COLO829 (cell line): Measurements from ENCODE around the gene TRAPPC1.

Experiments used
- DNase-seq: peaks from one replicate; pipeline ENCODE4 v3.0.0; 2012; ENCODE audit warnings: low spot score

Gene TRAPPC1

DNA sequence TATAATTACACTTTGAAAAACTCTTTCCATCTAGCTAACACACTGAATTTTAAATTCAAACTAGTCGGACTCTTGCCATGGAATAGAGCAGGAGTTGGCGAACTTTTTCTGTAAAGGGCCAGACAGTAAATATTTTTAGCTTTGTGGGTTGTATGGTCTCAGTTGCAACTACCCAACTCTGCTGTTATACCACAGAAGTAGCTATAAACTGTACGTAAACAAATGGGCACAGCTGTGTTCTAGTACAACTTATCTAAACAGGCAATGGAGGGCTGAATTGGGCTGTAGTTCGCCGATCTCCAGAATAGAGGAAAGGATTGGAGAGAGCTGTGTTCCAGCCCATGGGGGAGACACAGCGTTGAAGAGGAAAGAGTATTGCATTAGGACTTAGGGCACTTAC, 9.0 kb upstream of the TRAPPC1 start:
- no peak for DNase-seq

DNA sequence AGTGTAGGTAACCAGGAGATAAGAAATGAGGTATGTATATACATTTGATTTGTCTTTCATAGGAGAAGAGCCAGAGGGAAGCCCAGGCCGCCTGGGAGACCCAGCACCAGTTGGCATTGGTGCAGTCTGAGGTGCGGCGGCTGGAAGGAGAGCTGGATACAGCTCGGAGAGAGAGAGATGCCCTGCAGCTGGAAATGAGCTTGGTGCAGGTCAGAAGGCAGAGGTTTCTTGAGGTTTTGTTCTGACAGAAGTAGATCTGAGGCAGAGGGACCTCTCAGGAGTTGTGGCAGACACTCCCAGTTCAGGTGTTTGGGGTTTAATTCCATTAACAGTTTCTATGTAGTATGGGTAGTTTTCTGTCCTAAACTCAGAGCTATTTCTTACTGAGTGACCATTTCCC, 8.3 kb upstream of the TRAPPC1 start:
- DNase-seq, result no peak

DNA sequence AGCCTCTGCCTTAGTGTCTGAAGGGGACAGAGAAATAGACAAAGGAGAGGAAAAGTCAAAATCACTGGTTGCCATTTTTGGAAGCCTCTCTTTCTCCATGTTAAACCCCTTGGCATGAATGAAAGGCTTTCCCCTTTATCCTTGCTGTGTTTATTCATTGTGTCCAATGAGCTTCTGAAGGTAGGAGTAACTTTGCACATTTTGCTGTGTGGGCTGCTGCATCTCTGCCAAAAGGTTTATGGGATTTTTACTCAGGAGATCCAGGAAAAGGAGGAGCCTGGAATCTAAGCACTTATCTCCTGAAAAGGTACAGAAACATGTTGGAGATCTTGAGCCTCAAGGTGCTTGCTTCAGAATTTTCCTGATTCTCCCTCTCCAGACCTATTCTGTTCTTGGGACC, 4.1 kb upstream of the TRAPPC1 start:
- DNase-seq, result no peak

DNA sequence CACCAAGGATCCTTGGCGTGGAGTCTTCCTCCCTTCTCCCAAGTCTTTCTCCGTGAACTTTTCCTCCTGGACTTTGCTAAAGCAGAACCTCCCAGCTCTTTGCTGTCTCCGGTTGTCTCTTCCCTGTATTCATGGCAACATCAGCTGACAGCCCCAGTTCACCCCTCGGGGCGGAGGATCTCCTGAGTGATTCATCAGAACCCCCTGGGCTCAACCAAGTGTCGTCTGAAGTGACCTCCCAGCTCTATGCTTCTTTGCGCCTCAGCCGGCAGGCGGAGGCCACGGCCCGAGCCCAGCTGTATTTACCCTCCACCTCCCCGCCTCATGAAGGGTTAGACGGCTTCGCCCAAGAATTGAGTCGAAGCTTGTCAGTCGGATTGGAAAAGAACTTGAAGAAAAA, 1.2 kb upstream of the TRAPPC1 start:
- peak; percentile 54 for DNase-seq

DNA sequence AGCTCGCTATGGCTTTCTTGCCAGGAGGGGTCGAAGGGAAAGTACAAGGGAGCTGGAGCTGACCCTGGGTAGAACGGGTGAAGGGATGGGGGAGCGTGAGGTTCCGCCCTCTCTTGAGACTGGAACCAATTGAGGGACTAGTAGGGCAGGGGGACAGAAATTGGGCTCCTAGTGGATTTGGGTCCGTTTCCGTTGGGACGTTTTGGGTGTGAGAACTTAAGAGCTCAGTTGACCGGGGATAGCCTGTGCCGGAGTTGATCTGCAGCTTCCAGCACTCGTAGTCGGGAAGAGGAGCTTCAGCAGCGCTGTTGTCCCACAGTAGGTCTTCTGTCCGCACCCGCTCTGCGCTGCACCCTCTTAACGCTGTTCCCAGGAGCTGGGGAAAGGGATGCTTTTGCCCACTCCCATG, 741 bp upstream of the TRAPPC1 start:
- DNase-seq, result peak; percentile 32

DNA sequence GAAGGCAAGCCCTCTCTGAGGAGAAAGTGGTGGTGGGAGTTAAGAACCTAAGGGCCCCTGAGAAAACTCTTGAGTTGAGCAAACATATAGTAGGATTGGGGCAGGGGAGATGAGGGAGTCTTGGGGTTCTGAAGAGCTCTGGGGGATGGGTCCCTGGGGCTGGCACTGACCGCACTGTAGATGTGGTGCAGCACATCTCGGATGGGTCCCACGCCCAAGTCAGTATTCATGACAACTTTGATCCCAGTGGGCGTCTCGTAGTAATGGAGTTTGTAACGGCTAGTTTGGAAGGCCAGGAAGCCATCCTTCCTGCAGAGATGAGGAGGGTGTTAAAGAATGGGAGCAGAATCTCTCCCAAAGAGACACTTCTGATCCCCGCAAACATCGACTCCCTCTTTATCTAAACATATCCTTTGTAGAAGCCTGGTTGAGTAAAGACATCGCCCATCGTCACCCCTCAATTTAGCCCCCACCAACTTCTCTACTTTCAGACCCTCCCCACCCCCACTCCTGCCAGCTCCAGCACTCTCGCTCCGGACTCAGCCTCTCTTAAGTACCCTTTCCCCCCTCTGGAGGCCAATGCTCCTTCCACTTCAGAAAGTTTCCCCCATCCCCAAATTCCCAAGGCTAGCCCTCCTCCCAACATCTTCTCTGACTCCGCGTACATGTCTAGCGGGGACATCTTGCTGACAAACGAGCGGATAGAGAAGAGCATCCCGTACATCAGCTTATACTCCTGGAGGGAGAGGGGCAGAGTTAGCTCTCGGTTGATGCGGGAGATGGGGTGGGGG, 710 bp downstream of the TRAPPC1 start:
- no peak for DNase-seq

DNA sequence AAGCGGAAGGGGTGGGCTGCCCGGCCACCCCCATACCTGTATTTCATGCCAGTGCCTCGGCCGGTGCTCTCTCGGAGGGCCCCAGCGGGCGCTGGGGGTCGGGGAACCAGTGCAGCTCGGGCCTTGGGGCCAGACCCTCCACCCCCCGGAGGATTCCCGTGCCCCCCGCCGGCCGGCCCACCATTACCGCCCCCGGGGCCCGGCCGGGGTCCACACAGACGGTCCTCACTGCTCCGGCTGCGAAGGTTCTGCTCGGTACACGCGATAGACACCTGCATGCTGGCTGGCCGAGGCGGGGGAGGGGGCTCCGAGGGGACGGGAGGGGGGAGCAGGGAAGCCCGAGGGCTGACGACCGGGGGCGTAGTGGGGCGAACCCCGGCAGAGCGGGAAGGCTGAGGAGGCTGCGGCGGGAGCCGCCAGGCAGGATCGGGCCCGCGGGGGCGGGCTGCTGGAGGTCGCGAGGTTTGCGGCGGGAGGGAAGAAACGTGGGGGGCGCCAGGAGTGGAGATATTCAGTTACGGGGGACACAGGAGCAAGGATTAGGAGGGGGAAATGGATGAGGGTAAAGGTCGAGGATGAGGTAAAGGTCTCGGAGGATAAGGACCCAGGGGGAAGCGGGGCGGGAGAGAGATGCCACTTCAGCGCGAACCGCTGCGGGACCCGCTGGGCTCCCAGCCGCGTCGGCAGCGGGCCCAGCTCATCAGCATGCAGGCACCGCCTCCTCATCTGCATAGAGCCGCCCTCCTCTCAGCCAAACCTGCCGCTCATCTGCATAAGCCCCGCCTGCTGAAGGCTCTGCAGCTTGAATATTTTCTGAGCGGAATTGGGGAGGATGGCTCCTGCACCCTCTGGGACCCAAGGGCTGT, 2.4 kb downstream of the TRAPPC1 start, which contains the start of gene KCNAB3:
TSS of gene KCNAB3 (minus strand) at position 699 of the 866 bp plus-strand sequence. CDS start at position 278, 421 bp downstream.
- DNase-seq, result peak; percentile 93

DNA sequence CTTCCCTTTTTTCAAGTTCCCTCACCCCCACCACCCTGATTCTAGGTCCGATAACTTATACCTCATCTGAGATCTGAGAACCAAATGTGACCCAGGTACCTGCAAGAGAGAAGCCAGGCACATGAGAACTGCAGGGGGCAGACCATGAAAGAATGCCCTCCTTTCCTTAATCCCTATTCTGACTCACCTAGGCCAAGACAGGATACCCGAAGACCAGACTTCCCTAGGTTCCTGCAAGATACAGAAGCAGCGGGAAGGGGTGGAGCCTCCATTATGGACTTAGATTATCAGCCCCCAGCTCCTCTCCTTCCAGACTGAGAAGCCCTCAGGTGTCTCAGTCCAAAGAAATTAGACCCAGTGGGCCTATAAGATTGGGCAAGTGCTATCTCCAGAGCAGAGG, 4.2 kb downstream of the TRAPPC1 start:
- no peak for DNase-seq

DNA sequence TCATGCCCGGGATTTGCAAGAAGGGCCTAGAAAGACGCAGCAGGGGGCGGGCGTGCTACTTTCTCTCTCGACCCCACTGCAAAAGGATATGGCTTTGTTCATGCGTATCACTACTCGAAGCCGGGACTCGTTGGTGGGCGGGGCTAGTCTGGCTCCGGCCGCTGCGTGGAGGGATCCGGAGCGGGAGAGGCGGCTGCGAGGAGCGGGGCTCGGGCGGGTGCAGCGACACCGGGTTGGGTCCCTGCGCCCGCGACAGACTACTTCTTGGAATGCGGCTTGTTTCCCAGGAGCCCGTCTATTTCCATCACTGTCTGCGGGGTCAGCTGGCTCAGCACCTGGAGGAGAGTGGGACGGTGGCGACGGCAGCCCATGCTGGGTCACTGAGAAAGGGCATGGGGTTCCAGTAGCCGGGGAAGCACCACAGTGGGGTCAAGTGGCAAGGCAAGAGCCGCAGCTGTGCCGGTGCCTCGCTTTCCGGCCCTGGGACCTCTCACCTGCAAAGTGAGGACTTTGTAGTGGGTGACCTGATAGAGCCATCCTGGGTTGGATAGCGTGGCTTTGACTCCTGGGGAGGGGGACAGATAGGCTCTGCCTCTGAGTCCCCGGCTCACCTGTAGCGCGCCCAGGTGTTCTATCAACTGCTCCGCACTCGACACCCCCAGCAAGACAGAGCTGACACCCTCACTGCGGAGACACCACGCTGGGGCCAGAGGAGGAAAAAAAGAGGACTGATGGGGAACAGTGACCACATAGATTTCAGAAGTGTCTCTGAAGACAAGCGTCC, 8.7 kb downstream of the TRAPPC1 start:
- peak; percentile 73 for DNase-seq

DNA sequence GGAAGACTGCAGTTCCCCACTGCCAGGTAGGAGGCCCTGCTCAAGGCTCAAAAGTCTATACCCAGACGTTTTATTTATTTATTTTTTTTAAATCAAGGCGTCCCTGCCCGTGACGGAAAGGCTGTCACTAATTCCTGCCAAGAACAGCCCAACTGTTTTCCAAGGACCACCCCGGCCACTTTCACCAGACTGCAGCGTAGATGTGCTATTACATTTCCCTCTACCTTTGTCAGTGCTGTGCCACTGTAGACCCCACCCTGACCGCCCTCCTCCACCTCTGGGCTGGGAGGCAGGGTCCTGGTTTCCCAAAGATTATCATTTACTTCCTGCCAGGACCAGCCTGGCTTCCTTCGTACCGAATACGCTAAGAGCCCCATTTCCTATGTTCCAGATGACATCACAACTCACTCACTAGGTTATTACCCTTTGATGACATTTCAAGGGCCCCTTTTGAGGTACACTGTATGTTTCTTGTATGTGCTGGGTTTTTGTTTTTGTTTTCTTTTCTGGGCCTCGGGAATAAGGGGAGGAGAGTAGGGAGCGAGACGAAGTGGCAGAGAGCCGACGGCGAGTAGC, 9.4 kb downstream of the TRAPPC1 start:
- no peak for DNase-seq

DNA sequence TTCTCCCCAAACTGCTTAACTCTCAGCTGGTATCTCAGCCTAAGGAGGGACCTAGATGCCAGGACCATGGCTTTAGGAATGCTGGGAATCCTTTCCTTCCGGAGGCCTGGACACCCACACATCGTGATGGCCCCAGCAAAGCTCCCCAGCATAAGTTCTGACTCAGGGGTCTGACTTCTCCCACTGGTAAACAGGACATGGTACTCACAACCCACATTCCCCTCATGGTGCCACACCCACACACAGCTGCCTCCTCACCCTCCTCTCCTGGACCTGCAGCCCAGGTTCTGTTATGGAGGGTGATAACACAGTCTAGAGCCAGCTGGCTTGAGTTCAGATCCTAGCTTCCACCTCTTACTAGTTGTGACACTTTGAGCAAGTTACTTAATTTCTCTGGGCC, 14.9 kb downstream of the TRAPPC1 start:
- no peak for DNase-seq

DNA sequence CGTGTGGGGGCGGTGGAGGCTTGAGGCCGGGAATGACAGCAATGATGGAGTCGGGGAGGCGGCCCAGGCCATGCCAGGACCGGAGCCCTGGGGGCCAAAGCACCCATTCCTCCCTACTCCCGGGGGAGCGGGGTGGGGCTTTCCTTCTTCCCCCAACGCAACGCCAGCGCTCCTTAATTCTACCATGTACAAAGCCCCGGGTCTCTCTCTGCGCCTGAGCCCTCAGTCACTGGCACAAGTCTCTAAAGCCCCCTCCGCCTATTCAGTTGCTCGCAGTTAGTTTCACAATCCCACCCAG, 15.4 kb downstream of the TRAPPC1 start:
- DNase-seq, result no peak

DNA sequence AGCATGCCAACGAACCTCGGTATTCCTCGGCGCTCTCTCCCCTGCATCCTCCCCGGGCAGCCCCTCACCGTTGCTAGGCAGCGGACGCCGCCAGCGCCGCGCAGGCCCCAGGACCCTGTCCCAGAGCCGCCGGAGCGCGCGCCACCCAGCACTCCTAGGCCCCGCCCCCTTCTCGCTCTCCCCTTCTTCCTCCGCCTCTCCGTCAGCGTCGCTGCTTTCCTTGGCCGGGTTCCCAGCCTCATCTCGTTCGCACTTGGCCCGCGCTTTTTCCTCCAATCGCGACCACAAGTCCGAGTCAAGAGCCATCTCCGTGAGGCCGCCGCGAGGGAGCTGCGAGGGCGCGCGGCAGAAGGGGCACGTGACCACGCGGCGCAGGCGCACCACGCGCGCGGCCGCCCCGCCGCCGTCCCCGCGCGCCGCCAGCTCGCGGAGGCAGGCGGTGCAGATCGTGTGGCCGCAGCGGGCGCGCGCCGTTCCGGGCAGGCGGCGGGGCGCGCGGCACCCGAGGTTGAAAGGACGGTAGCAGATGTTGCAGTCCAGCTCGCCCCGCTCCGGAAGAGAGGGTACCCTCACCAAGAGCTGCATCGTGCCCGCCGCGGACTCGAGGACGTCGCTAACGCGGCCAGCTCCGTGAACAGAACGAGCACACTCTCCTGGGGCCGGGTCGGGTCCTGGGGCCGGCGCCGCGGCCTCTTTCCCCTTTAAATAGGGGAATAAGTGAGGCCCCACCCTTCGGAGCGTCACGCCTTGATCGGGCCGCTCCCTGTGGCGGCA, 15.9 kb downstream of the TRAPPC1 start, which contains the start of gene RNF227:
TSS of gene RNF227 (minus strand) at position 679 of the 774 bp plus-strand sequence. CDS start at position 585, 94 bp downstream.
- peak; percentile 52 for DNase-seq

DNA sequence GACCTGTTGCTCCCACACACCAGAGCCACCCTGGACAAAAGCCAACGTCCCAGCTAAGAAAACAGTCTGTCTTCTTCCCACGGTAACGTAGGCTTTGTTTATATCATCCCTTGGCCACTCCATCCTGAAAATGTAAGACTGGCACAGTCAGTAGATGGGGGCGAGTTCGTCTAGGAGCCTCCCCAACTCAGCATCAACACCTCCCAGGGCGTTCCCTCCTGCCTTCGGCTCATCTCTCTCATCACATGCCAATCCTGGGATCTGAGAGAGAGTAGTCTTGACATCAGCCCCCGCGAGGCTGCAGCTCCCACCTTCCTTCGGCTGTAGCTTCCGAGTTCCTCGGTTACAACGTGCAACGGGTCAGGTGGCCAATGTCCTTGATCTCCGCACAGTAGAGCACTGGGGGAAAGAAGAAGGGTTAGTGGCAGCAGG, 16.6 kb downstream of the TRAPPC1 start:
- DNase-seq, result no peak

DNA sequence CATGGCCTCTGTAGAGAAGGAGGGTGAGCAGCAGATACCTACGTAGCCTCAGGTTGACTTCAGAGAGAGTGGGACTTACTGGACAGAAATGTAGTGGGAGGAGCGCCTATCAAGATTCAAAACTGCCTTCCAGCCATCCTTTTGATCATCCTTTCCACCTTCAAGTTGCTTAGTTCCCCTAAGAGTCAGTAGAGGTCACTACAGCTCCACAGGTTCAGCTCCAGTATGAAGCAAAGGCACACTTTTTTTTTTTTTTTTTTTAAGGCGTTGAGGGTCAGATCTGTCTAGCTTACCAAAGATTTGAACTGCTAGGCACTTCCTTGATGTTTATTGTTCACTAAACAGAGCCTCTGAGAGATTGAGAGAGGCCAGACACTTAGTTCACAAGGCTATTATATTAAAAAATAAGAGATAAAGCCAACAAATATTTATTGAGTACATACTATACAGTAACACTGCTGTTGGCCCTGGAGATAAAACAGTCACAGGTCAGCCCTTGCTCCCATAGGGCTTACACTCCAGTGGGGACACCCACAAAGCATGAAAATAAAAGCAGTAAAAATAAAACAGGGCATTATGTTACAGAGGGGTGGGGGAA, 18.7 kb downstream of the TRAPPC1 start:
- DNase-seq, result peak; percentile 70

DNA sequence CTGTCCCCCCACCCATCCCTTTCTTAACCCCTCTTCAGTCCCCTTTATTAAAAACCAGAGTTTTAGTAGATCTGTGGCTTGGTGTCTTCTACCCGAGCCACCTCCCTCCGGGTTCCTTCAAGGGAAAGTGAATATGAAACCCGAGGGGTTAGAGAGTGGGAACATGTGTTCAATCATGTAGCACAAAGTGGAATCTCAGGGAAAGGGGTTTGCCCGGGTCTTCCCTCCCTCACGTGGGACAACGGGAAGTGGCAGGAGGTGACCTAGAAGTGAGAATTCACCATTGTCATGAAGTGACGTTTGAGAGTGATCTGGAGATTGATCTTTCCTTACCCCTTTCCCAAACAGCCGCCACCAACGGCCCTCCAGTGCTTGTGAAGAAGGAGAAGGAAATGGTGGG, 20.6 kb downstream of the TRAPPC1 start:
- no peak for DNase-seq

DNA sequence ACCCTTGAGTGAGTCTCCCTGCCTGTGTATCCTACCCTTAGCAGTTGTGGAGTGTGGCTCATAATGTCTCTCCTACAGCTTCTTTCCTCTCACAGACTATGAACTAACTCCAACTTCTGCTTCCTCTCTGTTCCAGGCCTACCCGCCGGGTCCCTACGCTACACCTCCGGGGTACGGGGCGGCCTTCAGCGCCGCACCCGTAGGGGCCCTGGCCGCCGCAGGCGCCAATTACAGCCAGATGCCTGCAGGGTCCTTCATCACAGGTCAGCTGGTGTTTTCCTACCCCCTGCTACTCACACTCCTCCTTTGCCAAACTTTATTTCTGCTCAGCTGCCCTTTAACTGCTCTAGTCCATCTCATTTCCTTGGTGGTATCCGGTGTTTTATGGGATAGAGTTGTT, 21.0 kb downstream of the TRAPPC1 start:
- DNase-seq, result no peak

DNA sequence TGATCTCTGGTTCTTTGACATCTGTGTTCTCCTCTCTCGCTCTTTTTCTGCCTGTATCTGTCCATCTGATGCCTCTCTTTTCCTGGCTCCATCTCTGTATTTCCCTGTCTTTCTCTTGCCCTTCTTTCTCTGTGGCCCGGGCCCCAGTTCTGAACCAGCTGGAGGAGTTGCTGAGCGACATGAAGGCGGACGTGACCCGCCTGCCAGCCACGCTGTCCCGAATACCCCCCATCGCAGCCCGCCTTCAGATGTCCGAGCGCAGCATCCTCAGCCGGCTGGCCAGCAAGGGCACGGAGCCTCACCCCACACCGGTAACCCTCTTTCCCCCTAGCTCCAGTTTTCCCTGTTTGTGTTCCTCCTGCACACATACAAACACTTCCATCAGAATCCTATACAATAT, 21.5 kb downstream of the TRAPPC1 start:
- DNase-seq, result no peak

DNA sequence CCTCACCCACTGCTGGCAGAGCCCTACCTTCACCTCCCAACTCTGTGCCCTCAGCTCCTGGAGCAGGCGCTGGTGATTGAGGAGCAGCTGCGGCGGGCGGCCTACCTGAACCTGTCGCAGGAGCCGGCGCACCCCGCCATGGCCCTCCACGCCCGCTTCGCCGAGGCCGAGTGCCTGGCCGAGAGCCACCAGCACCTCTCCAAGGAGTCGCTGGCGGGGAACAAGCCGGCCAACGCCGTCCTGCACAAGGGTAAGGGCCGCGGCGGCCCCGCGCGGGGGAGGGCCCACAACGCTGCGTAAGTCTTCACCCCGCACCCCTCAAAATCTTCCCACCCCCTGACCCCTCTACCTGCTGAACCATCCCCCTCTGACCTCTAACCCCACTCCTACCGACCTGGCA, 22.7 kb downstream of the TRAPPC1 start:
- DNase-seq, result no peak

DNA sequence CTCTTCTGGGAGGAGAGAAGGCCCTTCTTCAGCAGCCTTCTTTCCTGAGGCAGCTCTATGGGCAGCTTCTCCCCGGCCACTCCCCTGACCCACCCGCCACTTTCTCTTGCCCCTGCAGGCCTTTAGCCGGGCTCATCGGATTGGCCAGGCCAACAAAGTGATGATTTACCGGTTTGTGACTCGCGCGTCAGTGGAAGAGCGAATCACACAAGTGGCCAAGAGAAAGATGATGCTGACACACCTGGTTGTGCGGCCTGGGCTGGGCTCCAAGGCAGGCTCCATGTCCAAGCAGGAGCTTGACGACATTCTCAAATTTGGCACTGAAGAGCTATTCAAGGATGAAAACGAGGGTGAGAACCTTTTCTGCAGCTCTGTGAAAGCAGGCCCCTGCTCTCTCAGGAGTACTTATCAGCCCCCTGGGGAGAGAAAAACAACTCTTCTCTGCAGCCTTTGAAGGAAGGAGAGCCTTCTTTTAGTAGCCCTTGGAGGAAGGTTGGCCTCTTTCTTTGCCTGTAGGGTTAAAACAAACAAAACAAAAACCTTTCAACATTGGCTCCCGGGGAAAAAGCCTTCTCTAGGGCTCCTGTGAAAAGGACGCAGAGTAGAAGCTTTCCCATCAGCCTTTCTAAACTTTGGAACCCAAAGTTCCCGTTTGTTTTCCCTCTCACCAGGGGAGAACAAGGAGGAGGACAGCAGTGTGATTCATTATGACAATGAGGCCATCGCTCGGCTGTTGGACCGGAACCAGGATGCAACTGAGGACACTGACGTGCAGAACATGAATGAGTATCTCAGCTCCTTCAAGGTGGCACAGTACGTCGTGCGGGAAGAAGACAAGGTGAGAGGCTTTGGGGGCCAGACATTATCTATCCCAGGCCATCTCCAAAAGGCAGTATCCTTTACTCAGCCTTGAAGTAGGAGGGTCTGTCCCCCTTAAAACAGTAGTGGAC, 28.3 kb downstream of the TRAPPC1 start:
- DNase-seq, result no peak
